A549 (cell line): ENCODE measurements around the gene AGR3. TPM values are rescaled to one million over a fixed set of nuclear protein-coding genes. Genes with fewer than 3 reads are reported as not detected.

Experiments used
- ATAC-seq, 2 experiments: fragments of 200-7000 bp in 1 of 2; fragments of >200 bp in 1 of 2; cut with Nextera tagmentation in 1 of 2; cut with Tn5 transposase in 1 of 2; 3 replicates each; pipeline versions ENCODE4 v1.8.0 to v1.9.1; 2018 to 2020; ENCODE audit warnings: mild to moderate bottlenecking in 1 of 2, moderate library complexity in 1 of 2
- CTCF ChIA-PET: fragments of 300-600 bp; sonication (Branson Sonifier 250); formaldehyde crosslinking; extraction: SDS; loops from one replicate; lab custom pipeline; 2021; ENCODE audit warnings: antibody characterized with exemption, inconsistent platforms; lab: Yijun Ruan, JAX
- POLR2A ChIA-PET: fragments of 350-600 bp; formaldehyde crosslinking; extraction: SDS; loops from one replicate; lab custom pipeline; 2021; ENCODE audit warnings: antibody characterized with exemption, inconsistent platforms; lab: Yijun Ruan, JAX
- DNase-seq, 2 experiments: peaks; one replicate each; pipeline versions ENCODE4 v3.0.0 to v3.0.0-alpha.2; 2011 to 2016; ENCODE audit warnings: low read depth in 1 of 2, low spot score in 1 of 2
- FAIRE-seq: peaks from 2 replicates; lab custom pipeline; 2011; peaks lifted over from hg19 to GRCh38; lab: Jason Lieb, UNC
- H3K27ac ChIP-seq, 2 experiments: fragments of >200 bp; sonication (Bioruptor Twin); formaldehyde crosslinking; 3 replicates each; pipeline ENCODE4 v1.5.1; 2016 to 2017
- H3K4me1 ChIP-seq: fragments of >200 bp; sonication (Bioruptor Twin); formaldehyde crosslinking; 3 replicates; pipeline ENCODE4 v1.6.1; 2016
- H3K4me2 ChIP-seq: fragments of >200 bp; sonication (Bioruptor Twin); formaldehyde crosslinking; 3 replicates; pipeline ENCODE4 v1.6.1; 2016
- H3K4me3 ChIP-seq: fragments of >200 bp; sonication (Bioruptor Twin); formaldehyde crosslinking; 3 replicates; pipeline ENCODE4 v1.5.1; 2016
- H3K9me3 ChIP-seq: fragments of >200 bp; sonication (Bioruptor Twin); formaldehyde crosslinking; 3 replicates; pipeline ENCODE4 v1.6.1; 2016
- CBX2 ChIP-seq: fragments of 200-600 bp; sonication (generic); IDR thresholded peaks from 2 replicates; pipeline ENCODE4 v1.6.1; 2016; ENCODE audit warnings: low read depth, mild to moderate bottlenecking, borderline replicate concordance
- CBX8 ChIP-seq: fragments of 200-600 bp; sonication (generic); IDR thresholded peaks from 2 replicates; pipeline ENCODE4 v1.6.1; 2016
- CEBPB ChIP-seq, 2 experiments: fragments of >200 bp in 1 of 2; sonication (Bioruptor Twin) in 1 of 2; formaldehyde crosslinking in 1 of 2; IDR thresholded peaks; 2 replicates each; pipeline ENCODE4 v1.6.1; 2012 to 2016
- EHF ChIP-seq: fragments of 250-450 bp; sonication (Bioruptor Pico); IDR thresholded peaks from 2 replicates; pipeline ENCODE4 v1.5.0; 2020; ENCODE audit warnings: mild to moderate bottlenecking
- HMGXB4 ChIP-seq: fragments of 250-450 bp; sonication (Bioruptor Pico); IDR thresholded peaks from 2 replicates; pipeline ENCODE4 v1.5.0; 2021; ENCODE audit warnings: mild to moderate bottlenecking, moderate library complexity, borderline replicate concordance
- KDM1A ChIP-seq: fragments of 200-600 bp; sonication (generic); IDR thresholded peaks from 2 replicates; pipeline ENCODE4 v1.6.1; 2016; ENCODE audit warnings: low read depth, mild to moderate bottlenecking
- MAFK ChIP-seq: fragments of 450-650 bp; IDR thresholded peaks from 2 replicates; pipeline ENCODE4 v1.6.1; 2014; ENCODE audit not compliant: partially characterized antibody
- MAX ChIP-seq: IDR thresholded peaks from 2 replicates; pipeline ENCODE4 v1.6.1; 2012
- MYC ChIP-seq: IDR thresholded peaks from 2 replicates; pipeline ENCODE4 v1.6.1; 2012; ENCODE audit warnings: mild to moderate bottlenecking, inconsistent platforms, low read length, improper control_type of control experiment, borderline replicate concordance
- RAD21 ChIP-seq, 2 experiments: fragments of >200 bp in 1 of 2; sonication (Bioruptor Twin) in 1 of 2; formaldehyde crosslinking in 1 of 2; IDR thresholded peaks in 1 of 2; conservative IDR thresholded peaks in 1 of 2; 2 replicates in 1 of 2; 3 replicates in 1 of 2; pipeline ENCODE4 v1.6.1; 2012 to 2018; ENCODE audit warnings: inconsistent platforms in 1 of 2
- REST ChIP-seq: fragments of 200-600 bp; sonication (generic); IDR thresholded peaks from 2 replicates; pipeline ENCODE4 v1.6.1; 2016; ENCODE audit warnings: antibody characterized with exemption, mild to moderate bottlenecking, moderate library complexity
- RNF2 ChIP-seq: fragments of 200-600 bp; sonication (generic); IDR thresholded peaks from 2 replicates; pipeline ENCODE4 v1.6.1; 2016; ENCODE audit warnings: low read depth, mild to moderate bottlenecking, antibody characterized with exemption, moderate library complexity, borderline replicate concordance
- SREBF2 ChIP-seq: fragments of 450-650 bp; IDR thresholded peaks from 2 replicates; pipeline ENCODE4 v1.6.1; 2014; ENCODE audit warnings: mild to moderate bottlenecking, moderate library complexity
- TP53 ChIP-seq: fragments of 250-450 bp; sonication (Bioruptor Pico); IDR thresholded peaks from 2 replicates; pipeline ENCODE4 v1.5.0; 2021; ENCODE audit warnings: mild to moderate bottlenecking, moderate library complexity
- ZFP36 ChIP-seq: fragments of 450-650 bp; IDR thresholded peaks from 2 replicates; pipeline ENCODE4 v1.6.1; 2014; ENCODE audit warnings: borderline replicate concordance; ENCODE audit not compliant: partially characterized antibody
- WGBS: methylation state at CpG from one replicate; pipeline ENCODE4 v1.1.6; 2017; ENCODE audit errors: missing lambda C conversion rate; 5-methylcytosine and 5-hydroxymethylcytosine counted together
- polyA plus RNA-seq, 4 experiments: library from polyadenylated mRNA; depleted of rRNA in 3 of 4; stranded (reverse); fragments of >200 nt; fragmentation: RNase III in 1 of 4; extraction: RNeasy Plus Mini Kit Qiagen cat#74134 plus additional on column Dnase treatment in 1 of 4; gene quantifications; 2 replicates in 3 of 4; 3 replicates in 1 of 4; pipeline ENCODE4 v1.2.3, GENCODE V29; 2011 to 2017
- TF ChIP-seq, protein P1 (sequence below): fragments of >200 bp; sonication (Bioruptor Twin); formaldehyde crosslinking; IDR thresholded peaks from 3 replicates; pipeline ENCODE4 v1.5.1; 2016

The AGR3 gene
- polyA plus RNA-seq, 2 of the 4 experiments (the other 2 are of a cell fraction) = 0.36 TPM; not detected in 1

DNA sequence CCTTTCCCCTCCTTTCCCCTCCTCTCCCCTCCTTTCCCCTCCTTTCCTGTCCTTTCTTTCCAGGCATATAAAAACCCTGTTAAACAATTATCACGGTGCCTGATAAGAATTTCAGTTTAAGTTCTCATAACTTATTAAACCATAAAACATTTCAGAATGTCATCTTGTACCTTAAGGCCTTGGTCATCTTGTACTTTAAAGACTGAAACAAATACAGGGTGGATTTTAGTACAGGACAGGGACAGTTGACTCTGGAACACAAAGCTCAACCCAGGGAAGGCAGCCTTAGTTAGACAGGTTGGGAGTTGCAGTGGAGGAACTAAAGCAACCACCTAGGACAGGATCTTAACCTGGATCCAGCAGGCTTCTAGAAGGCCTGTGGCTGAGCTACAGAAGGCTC, 1.2 kb downstream of the AGR3 start:
- TF ChIP-seq MYC = no peak
- ChIA-PET POLR2A (no interaction called here), CTCF (interaction anchor here (0.7 to 1.3 kb wide), 3 partner anchors 11 to 753 kb away, joined by 3 to 4 read pairs (median 3); no protein-coding TSS in a partner anchor)
- DNase-seq = no peak
- no peak for ATAC-seq
- Histone ChIP-seq H3K4me2 (no peak overlapping the region), H3K27ac (no peak overlapping the region), H3K4me1 (no peaks in the 10 kb centered on the region), H3K4me3 (no peak overlapping the region), H3K9me3 (no peaks in the 10 kb centered on the region)
- 59% methylated on average over 1 of the region's 1 CpG for WGBS
- FAIRE-seq = no peak

DNA sequence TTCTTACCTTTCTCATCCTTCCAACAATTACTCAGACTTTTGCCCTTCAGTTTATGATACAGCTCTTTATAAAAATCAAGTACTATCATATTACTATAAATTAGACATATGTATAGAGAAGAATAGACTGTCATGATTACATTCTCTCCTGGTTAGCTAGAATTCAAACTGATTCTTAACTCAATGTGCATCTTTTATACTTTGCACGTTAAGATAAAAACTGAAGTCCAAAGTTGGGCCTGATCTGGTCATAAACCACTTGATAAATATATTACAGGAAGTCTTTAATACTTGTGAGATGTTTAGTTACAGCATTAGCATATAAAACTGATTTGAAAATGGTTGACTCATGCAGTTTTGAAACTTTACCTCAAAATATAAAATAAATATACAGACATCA, 2.6 kb downstream of the AGR3 start:
- 94% methylated on average over 1 of the region's 1 CpG for WGBS
- no peak overlapping the region for H3K4me2 ChIP-seq
- CTCF ChIA-PET = interaction anchor here (0.7 kb wide), 1 partner anchor 12 kb away, joined by 4 read pairs; no protein-coding TSS in a partner anchor
- no peak for DNase-seq
- H3K4me1 ChIP-seq = no peaks in the 10 kb centered on the region
- peak; percentile 36 for FAIRE-seq
- no peak for ATAC-seq
- no peak overlapping the region for H3K4me3 ChIP-seq
- POLR2A ChIA-PET = no interaction called here
- H3K27ac ChIP-seq = no peak overlapping the region
- H3K9me3 ChIP-seq = no peaks in the 10 kb centered on the region
- no peak for TF ChIP-seq CBX2
- no peak for TF ChIP-seq ZFP36
- TF ChIP-seq, protein P1, sequence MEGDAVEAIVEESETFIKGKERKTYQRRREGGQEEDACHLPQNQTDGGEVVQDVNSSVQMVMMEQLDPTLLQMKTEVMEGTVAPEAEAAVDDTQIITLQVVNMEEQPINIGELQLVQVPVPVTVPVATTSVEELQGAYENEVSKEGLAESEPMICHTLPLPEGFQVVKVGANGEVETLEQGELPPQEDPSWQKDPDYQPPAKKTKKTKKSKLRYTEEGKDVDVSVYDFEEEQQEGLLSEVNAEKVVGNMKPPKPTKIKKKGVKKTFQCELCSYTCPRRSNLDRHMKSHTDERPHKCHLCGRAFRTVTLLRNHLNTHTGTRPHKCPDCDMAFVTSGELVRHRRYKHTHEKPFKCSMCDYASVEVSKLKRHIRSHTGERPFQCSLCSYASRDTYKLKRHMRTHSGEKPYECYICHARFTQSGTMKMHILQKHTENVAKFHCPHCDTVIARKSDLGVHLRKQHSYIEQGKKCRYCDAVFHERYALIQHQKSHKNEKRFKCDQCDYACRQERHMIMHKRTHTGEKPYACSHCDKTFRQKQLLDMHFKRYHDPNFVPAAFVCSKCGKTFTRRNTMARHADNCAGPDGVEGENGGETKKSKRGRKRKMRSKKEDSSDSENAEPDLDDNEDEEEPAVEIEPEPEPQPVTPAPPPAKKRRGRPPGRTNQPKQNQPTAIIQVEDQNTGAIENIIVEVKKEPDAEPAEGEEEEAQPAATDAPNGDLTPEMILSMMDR = no peak
- no peak for TF ChIP-seq TP53 (CRISPR knock-in tag)
- no peak for TF ChIP-seq MAFK
- no peak for TF ChIP-seq CBX8
- no peak for TF ChIP-seq EHF (CRISPR knock-in tag)
- no peak for TF ChIP-seq RAD21 (conservative IDR thresholded peaks at IDR 0.05 in 1 of 2, IDR thresholded peaks at IDR 0.05 in 1 of 2)
- no peak for TF ChIP-seq SREBF2
- no peak for TF ChIP-seq KDM1A
- TF ChIP-seq RNF2 = no peak
- no peak for TF ChIP-seq HMGXB4 (CRISPR knock-in tag)
- TF ChIP-seq CEBPB (IDR thresholded peaks at IDR 0.05) = no peak
- no peak for TF ChIP-seq MAX
- TF ChIP-seq REST = no peak
